Upper lobe of left lung (tissue), 6 donors: ENCODE measurements around the gene MAGOH. TPM values are rescaled to one million over a fixed set of nuclear protein-coding genes. Genes with fewer than 3 reads are reported as not detected.
A peak's percentile ranks its signal among the peaks of the same experiment; 100 is the strongest.

Source experiments
- ATAC-seq, 2 donors: fragments of 200-7000 bp; cut with Tn5 transposase; one replicate each; pipeline ENCODE4 v1.9.1; 2022; ENCODE audit warnings: mild to moderate bottlenecking in 2 of 2, moderate library complexity in 2 of 2; ENCODE audit not compliant: low FRiP score in 2 of 2
- DNase-seq, 2 donors: peaks; one replicate each; pipeline ENCODE4 v3.0.0-alpha.2; 2019 to 2020
- H3K27ac ChIP-seq, 4 donors: fragments of 200-600 bp; sonication (generic); one replicate each; pipeline ENCODE4 v1.5.1; 2016 to 2019
- H3K27me3 ChIP-seq, 4 donors: fragments of 200-600 bp; sonication (generic); one replicate each; pipeline ENCODE4 v1.5.1; 2017 to 2019
- H3K36me3 ChIP-seq, 4 donors: fragments of 200-600 bp; sonication (generic); one replicate each; pipeline ENCODE4 v1.5.1; 2016 to 2019
- H3K4me1 ChIP-seq, 4 donors: fragments of 200-600 bp; sonication (generic); one replicate each; pipeline ENCODE4 v1.5.1; 2018 to 2019
- H3K4me3 ChIP-seq, 4 donors: fragments of 200-600 bp; sonication (generic); one replicate each; pipeline ENCODE4 v1.5.1; 2017 to 2019; ENCODE audit warnings: mild to moderate bottlenecking in 2 of 4, moderate library complexity in 1 of 4
- H3K9me3 ChIP-seq, 4 donors: fragments of 200-600 bp; sonication (generic); one replicate each; pipeline ENCODE4 v1.5.1; 2018 to 2019
- EP300 ChIP-seq, 4 donors: sonication (generic); formaldehyde crosslinking; IDR thresholded peaks; one replicate each; pipeline ENCODE4 v1.5.1; 2017; ENCODE audit warnings: antibody characterized with exemption in 4 of 4, control low read depth in 2 of 4
- POLR2A ChIP-seq, 4 donors: fragments of 450-650 bp; IDR thresholded peaks; one replicate each; pipeline ENCODE4 v1.5.1; 2016 to 2017; ENCODE audit warnings: antibody characterized with exemption in 4 of 4, mild to moderate bottlenecking in 2 of 4
- POLR2AphosphoS5 ChIP-seq, 2 donors: sonication (generic); formaldehyde crosslinking; IDR thresholded peaks; one replicate each; pipeline ENCODE4 v1.5.1; 2017; ENCODE audit warnings: antibody characterized with exemption in 2 of 2
- WGBS, 2 donors: methylation state at CpG; one replicate each; pipeline ENCODE4 v1.1.5; 2017 to 2018; 5-methylcytosine and 5-hydroxymethylcytosine counted together
- total RNA-seq, 6 donors: library from RNA; depleted of rRNA in 4 of 6; stranded (reverse); fragments of >200 nt in 4 of 6; gene quantifications; one replicate each; pipeline versions ENCODE4 v1.1.0 to v1.2.1, GENCODE V29; 2016 to 2021
- TF ChIP-seq, protein P1 (sequence below), 6 experiments: fragments of 450-650 bp in 4 of 6; fragments of 200-600 bp in 2 of 6; sonication (generic) in 2 of 6; IDR thresholded peaks; one replicate each; pipeline ENCODE4 v1.5.1; 2016 to 2019; ENCODE audit warnings: antibody characterized with exemption in 6 of 6
- donor health status: DM: no; HTN: no; CAD: no; lungs with moderate emphysema.
- donor health status: DM: no; HTN: yes; CAD: no; lungs with severe emphysema.

MAGOH gene
- total RNA-seq, 6 donors from 2014 or later = 18.6 to 49.8 (median 33.8) TPM

DNA sequence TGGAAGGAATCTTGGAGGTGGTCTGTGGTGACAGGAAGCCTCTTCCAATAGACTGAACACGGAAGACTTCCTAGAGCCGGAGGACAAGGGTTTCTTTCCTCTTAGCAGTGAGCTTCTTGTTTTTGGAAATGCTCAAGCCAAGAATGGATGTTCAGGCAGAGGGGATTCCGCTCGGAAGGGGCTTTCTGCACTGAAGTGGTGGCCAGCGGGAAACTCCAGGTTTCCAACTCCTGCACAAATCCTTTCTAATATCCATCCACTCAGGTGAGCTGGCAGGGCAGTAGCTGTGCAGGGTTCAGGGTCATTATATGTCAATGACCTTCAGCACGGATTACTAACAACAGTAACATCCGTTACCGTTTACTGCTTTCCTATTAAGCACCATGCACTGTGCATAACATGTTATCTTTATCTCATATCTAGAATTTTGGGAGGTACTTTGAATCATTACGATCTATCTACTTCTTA, 42.3 kb downstream of the MAGOH start:
- Histone ChIP-seq H3K27ac (peak overlapping the region; percentile 95 to 99 (median 98)), H3K4me3 (peak overlapping the region in 3 of 4 donors; percentile 72 to 94 (median 72)), H3K4me1 (peaks cover 16 to 30% (median 24%) of the 10 kb centered on the region in 4 donors), H3K36me3 (peaks cover 0 to 4% (median 3%) of the 10 kb centered on the region in 4 donors), H3K9me3 (no peaks in the 10 kb centered on the region), H3K27me3 (no peaks in the 10 kb centered on the region)
- 35 to 36% methylated on average over 9 of the region's 9 CpGs for WGBS, 2 donors
- TF ChIP-seq, protein P1, sequence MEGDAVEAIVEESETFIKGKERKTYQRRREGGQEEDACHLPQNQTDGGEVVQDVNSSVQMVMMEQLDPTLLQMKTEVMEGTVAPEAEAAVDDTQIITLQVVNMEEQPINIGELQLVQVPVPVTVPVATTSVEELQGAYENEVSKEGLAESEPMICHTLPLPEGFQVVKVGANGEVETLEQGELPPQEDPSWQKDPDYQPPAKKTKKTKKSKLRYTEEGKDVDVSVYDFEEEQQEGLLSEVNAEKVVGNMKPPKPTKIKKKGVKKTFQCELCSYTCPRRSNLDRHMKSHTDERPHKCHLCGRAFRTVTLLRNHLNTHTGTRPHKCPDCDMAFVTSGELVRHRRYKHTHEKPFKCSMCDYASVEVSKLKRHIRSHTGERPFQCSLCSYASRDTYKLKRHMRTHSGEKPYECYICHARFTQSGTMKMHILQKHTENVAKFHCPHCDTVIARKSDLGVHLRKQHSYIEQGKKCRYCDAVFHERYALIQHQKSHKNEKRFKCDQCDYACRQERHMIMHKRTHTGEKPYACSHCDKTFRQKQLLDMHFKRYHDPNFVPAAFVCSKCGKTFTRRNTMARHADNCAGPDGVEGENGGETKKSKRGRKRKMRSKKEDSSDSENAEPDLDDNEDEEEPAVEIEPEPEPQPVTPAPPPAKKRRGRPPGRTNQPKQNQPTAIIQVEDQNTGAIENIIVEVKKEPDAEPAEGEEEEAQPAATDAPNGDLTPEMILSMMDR (IDR thresholded peaks at IDR 0.05) = no peak
- TF ChIP-seq EP300 (IDR thresholded peaks at IDR 0.05) (no peak), POLR2A (IDR thresholded peaks at IDR 0.05) (no peak), POLR2AphosphoS5 (IDR thresholded peaks at IDR 0.05) (no peak)
- ATAC-seq (peak in 1 of 2 donors; percentile 13), DNase-seq (no peak)

DNA sequence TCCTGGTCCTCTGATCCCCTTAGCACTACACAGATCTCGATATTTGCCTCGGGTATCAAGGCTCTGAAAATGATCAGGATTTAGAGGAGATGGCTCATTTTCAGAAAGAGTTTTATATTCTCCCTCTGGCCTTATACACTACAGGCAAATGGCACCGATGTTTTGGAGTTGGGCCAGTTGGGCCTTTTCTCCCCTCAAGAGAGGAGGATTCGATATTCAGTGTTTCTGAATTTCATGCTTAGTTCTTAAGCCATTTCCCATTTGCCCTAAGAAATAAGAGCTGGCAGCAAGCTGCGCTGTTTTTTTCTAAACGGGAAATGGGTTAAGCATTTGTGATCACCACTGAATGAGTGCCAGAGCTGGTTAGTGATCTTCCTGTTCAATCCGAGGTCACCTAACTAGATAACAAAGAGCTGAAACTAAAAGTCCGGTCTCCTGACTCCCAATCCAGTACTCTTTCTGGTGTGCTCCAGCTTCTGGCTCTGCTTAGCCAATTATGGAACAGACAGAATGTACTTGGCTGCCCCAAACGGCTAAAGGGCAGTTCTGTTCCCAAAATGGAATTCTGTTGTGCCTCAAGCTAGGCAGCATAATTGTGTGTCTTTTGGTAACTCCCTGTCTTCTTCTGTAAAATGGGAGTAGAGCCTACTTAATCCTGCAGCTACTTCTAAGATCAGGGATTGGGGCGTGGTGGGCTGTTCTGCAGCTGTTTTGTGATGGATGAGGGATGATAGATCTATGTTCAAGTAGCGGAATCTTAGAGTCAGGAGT, 42.9 kb downstream of the MAGOH start:
- no peaks in the 10 kb centered on the region for H3K36me3 ChIP-seq
- H3K9me3 ChIP-seq = no peaks in the 10 kb centered on the region
- ATAC-seq = no peak
- H3K27ac ChIP-seq = peak overlapping the region in 3 of 4 donors; percentile 95 to 99 (median 97)
- 85% methylated on average over 11 of the region's 11 CpGs for WGBS, 2 donors
- peaks cover 16 to 30% (median 24%) of the 10 kb centered on the region in 4 donors for H3K4me1 ChIP-seq
- TF ChIP-seq POLR2A (IDR thresholded peaks at IDR 0.05) (no peak), POLR2AphosphoS5 (IDR thresholded peaks at IDR 0.05) (no peak), EP300 (IDR thresholded peaks at IDR 0.05) (no peak)
- TF ChIP-seq, protein P1 (IDR thresholded peaks at IDR 0.05) = no peak
- DNase-seq = no peak
- H3K27me3 ChIP-seq = no peaks in the 10 kb centered on the region
- peak overlapping the region in 2 of 4 donors; percentile 72 to 94 for H3K4me3 ChIP-seq

DNA sequence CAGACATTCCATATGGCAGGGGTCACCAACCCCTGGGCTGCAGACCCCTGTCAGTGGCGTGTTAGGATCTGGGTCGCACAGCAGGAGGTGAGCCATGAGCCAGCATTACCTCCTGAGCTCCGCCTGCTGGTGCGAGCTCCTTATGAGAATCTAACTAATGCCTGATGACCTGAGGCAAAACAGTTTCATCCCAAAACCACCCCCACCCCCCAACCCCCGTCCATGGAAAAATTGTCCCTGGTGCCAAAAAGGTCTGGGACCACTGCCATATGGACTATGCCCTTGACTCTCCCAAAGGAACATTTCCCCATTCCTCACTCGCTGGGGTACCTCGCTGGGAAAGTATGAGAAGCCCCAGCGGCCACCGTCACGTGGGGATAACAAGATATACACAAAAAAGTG, 48.1 kb downstream of the MAGOH start:
- Histone ChIP-seq H3K36me3 (no peaks in the 10 kb centered on the region), H3K9me3 (no peaks in the 10 kb centered on the region), H3K27ac (no peak overlapping the region), H3K27me3 (no peaks in the 10 kb centered on the region), H3K4me3 (no peak overlapping the region), H3K4me1 (peaks cover 0 to 3% (median 0%) of the 10 kb centered on the region in 4 donors)
- TF ChIP-seq, protein P1 (IDR thresholded peaks at IDR 0.05) = no peak
- DNase-seq (no peak), ATAC-seq (no peak)
- WGBS, 2 donors = 86 to 91% methylated on average over 6 to 10 of the region's 10 CpGs

DNA sequence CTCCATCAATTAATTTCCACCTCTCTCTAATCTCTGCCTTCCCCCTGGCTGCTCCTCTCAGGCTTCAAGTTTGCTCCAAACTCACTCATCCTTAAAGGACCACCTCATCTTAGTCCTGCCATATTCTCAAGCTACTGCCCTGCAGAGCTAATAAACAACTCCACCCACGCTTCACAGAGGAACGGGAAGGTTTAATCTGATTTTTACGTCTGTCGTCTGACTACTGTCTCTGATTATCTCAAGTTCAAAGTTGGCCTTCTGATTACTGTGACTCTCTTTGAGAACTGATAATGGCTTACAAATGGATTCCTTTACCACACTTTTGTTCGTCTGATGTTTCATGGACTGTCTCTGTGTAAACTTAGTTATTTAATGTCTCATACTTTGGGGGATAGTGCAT, 49.3 kb downstream of the MAGOH start:
- 72 to 76% methylated on average over 5 of the region's 5 CpGs for WGBS, 2 donors
- TF ChIP-seq POLR2A (IDR thresholded peaks at IDR 0.05) (no peak), POLR2AphosphoS5 (IDR thresholded peaks at IDR 0.05) (no peak), EP300 (IDR thresholded peaks at IDR 0.05) (no peak)
- TF ChIP-seq, protein P1 (IDR thresholded peaks at IDR 0.05) = no peak
- H3K4me3 ChIP-seq = no peak overlapping the region
- H3K4me1 ChIP-seq = peaks cover 0 to 3% (median 0%) of the 10 kb centered on the region in 4 donors
- no peaks in the 10 kb centered on the region for H3K36me3 ChIP-seq
- no peak for DNase-seq
- no peak for ATAC-seq
- H3K27ac ChIP-seq = no peak overlapping the region
- H3K9me3 ChIP-seq = no peaks in the 10 kb centered on the region
- no peaks in the 10 kb centered on the region for H3K27me3 ChIP-seq
